Retina (tissue), 1 donor: ENCODE measurements around the gene COIL.
A peak's percentile ranks its signal among the peaks of the same experiment; 100 is the strongest.

Experiments used
- DNase-seq: peaks from one replicate; pipeline ENCODE4 v3.0.0-alpha.2; 2016

Gene COIL

GRCh38 chr17:56933868-56934267 lies 27.0 kb downstream of the COIL start:
- no peak for DNase-seq

- no peak for DNase-seq
These were observed 27.6 kb downstream of the COIL start for GRCh38 chr17:56933151-56933745.

- no peak for DNase-seq
These were observed 30.0 kb downstream of the COIL start for GRCh38 chr17:56930739-56931337.

- no peak for DNase-seq
These were observed 31.4 kb downstream of the COIL start for GRCh38 chr17:56929362-56929969.

GRCh38 chr17:56928586-56928985 lies 32.3 kb downstream of the COIL start:
- DNase-seq = no peak

- no peak for DNase-seq
These were observed 34.1 kb downstream of the COIL start for GRCh38 chr17:56926704-56927103.

GRCh38 chr17:56926270-56926669 lies 34.6 kb downstream of the COIL start:
- DNase-seq = no peak

GRCh38 chr17:56925088-56925487 lies 35.8 kb downstream of the COIL start:
- no peak for DNase-seq

GRCh38 chr17:56919717-56920116 lies 41.1 kb downstream of the COIL start:
- no peak for DNase-seq

- no peak for DNase-seq
These were observed 41.9 kb downstream of the COIL start for GRCh38 chr17:56918916-56919315.

GRCh38 chr17:56917559-56918296 lies 43.1 kb downstream of the COIL start:
- DNase-seq = no peak

GRCh38 chr17:56914581-56915273 lies 46.1 kb downstream of the COIL start:
- DNase-seq = no peak

GRCh38 chr17:56913867-56914580 lies 46.8 kb downstream of the COIL start, which contains the start of gene TRIM25:
Gene TRIM25, minus strand, starts transcription at chr17:56914049. Its CDS starts 61 bp downstream, at chr17:56913988.
- peak; percentile 91 for DNase-seq

- no peak for DNase-seq
These were observed 47.4 kb downstream of the COIL start for GRCh38 chr17:56913353-56913866.

- DNase-seq = no peak
These were observed 47.9 kb downstream of the COIL start for GRCh38 chr17:56913000-56913311.

GRCh38 chr17:56912105-56912999 lies 48.5 kb downstream of the COIL start:
- no peak for DNase-seq

GRCh38 chr17:56910509-56911235 lies 50.2 kb downstream of the COIL start:
- no peak for DNase-seq

GRCh38 chr17:56909742-56910508 lies 50.9 kb downstream of the COIL start:
- DNase-seq = no peak

- no peak for DNase-seq
These were observed 52.8 kb downstream of the COIL start for GRCh38 chr17:56908001-56908542.
